ENCODE results near the gene BRIX1. TPM values are rescaled to one million over a fixed set of nuclear protein-coding genes. Genes with fewer than 3 reads are reported as not detected.
"Not testable (repeated sequence)": the region's sequence is repeated elsewhere in the genome, so short reads cannot be mapped to it uniquely, and the experiment has no call there.

Gene BRIX1
- total RNA-seq, 4 donors from 2014 or later = 4.3 to 23.1 (median 12.3) TPM

DNA sequence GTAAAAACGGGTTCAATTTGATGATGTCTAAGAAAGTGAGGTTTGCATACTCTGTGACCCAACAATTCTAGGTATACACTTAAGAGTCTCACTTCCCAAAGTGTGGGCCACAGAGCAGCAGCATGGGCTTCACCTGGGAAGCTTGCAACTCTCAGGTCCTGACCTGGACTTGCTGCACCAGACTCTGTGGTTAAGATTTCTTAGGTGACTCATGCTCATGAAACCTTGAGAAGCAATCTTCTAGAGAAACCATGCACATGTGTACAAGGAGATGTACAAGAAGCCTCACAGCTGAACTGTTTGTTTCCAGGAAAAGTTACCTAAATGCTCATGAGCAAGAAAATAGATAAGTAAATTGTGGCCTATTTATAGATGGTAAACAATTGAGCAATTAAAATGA, 43.8 kb downstream of the BRIX1 start:
- H3K9me3 ChIP-seq = no peaks in the 10 kb centered on the region
- H3K27me3 ChIP-seq = no peaks in the 10 kb centered on the region
- peaks cover 0 to 13% (median 0%) of the 10 kb centered on the region in 3 donors for H3K36me3 ChIP-seq
- H3K4me3 ChIP-seq = no peak overlapping the region
- TF ChIP-seq, protein P1, sequence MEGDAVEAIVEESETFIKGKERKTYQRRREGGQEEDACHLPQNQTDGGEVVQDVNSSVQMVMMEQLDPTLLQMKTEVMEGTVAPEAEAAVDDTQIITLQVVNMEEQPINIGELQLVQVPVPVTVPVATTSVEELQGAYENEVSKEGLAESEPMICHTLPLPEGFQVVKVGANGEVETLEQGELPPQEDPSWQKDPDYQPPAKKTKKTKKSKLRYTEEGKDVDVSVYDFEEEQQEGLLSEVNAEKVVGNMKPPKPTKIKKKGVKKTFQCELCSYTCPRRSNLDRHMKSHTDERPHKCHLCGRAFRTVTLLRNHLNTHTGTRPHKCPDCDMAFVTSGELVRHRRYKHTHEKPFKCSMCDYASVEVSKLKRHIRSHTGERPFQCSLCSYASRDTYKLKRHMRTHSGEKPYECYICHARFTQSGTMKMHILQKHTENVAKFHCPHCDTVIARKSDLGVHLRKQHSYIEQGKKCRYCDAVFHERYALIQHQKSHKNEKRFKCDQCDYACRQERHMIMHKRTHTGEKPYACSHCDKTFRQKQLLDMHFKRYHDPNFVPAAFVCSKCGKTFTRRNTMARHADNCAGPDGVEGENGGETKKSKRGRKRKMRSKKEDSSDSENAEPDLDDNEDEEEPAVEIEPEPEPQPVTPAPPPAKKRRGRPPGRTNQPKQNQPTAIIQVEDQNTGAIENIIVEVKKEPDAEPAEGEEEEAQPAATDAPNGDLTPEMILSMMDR (IDR thresholded peaks at IDR 0.05) = no peak
- TF ChIP-seq POLR2A (IDR thresholded peaks at IDR 0.05) = no peak
- H3K27ac ChIP-seq = no peak overlapping the region
- DNase-seq = no peak
- no peaks in the 10 kb centered on the region for H3K4me1 ChIP-seq

DNA sequence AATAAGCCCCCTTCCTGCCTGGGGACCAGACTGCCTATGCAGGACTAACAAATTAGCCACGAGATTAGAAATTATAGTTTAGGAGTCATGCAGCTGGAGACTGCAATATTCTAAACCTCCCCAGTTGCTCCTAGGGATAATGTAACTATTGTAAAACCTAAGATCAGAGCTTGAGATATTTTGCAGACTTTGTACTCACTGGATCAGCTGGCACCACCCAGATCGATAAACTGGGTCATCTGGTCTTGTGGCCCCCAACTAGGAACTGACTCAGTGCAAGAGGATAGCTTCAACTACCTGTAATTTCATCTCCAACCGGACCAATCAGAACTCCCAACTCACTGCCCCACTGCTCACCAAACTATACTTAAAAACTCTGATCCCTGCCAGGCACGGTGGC, 52.0 kb downstream of the BRIX1 start:
- Histone ChIP-seq H3K27ac (no peak overlapping the region), H3K36me3 (no peaks in the 10 kb centered on the region), H3K27me3 (no peaks in the 10 kb centered on the region), H3K4me3 (no peak overlapping the region), H3K9me3 (no peaks in the 10 kb centered on the region), H3K4me1 (no peaks in the 10 kb centered on the region)
- no peak for DNase-seq
- no peak for TF ChIP-seq POLR2A (IDR thresholded peaks at IDR 0.05)
- TF ChIP-seq, protein P1 (IDR thresholded peaks at IDR 0.05) = no peak

DNA sequence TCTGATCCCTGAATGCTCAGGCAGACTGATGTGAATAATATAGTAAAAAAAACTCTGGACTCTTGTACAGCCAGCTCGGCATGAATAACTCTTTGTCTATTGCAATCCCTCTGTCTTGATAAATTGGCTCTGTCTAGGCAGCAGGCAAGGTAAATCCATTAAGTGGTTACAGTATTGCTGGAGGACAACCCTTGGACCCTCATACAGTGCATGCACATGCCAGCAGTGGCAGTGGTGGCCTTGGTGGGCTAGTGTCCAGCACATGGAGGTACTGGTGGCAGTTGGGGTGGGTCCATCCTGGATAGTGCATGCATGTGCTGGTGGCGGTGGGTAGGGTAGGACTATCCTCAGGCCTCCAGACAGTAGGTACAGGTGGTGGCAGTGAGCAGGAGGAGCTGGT, 52.7 kb downstream of the BRIX1 start:
- no peaks in the 10 kb centered on the region for H3K36me3 ChIP-seq
- no peak overlapping the region for H3K27ac ChIP-seq
- no peak for DNase-seq
- no peaks in the 10 kb centered on the region for H3K9me3 ChIP-seq
- no peaks in the 10 kb centered on the region for H3K4me1 ChIP-seq
- TF ChIP-seq, protein P1 (IDR thresholded peaks at IDR 0.05) = no peak
- TF ChIP-seq POLR2A (IDR thresholded peaks at IDR 0.05) = no peak
- H3K27me3 ChIP-seq = no peaks in the 10 kb centered on the region
- no peak overlapping the region for H3K4me3 ChIP-seq

DNA sequence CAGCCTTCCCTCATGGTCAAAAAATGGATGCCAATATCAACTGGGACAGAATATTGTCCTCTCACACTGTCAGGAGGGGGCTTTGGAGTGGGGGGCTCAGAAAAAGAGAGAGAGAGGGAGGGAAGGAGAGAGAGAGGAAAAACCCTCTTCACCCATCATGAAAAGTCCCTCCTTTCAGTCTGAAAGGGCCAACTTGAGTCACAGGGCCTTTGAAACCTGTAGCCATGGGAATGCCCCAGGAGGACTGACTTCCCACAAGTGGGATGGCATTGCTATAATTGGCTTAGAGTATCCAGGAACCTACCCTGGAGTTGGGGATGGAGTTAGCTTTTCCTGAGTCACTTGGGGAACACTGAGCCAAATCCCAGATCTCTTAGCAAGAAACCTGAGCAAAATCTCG, 55.0 kb downstream of the BRIX1 start:
- no peaks in the 10 kb centered on the region for H3K4me1 ChIP-seq
- no peak overlapping the region for H3K27ac ChIP-seq
- no peaks in the 10 kb centered on the region for H3K36me3 ChIP-seq
- no peaks in the 10 kb centered on the region for H3K27me3 ChIP-seq
- TF ChIP-seq, protein P1 (IDR thresholded peaks at IDR 0.05) = no peak
- TF ChIP-seq POLR2A (IDR thresholded peaks at IDR 0.05) = no peak
- no peaks in the 10 kb centered on the region for H3K9me3 ChIP-seq
- H3K4me3 ChIP-seq = no peak overlapping the region
- DNase-seq = no peak

DNA sequence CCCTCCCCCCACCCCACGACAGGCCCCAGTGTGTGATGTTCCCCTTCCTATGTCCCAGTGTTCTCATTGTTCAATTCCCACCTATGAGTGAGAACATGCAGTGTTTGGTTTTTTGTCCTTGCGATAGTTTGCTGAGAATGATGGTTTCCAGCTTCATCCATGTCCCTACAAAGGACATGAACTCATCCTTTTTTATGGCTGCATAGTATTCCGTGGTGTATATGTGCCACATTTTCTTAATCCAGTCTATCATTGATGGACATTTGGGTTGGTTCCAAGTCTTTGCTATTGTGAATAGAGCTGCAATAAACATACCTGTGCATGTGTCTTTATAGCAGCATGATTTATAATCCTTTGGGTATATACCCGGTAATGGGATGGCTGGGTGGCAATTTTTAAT, 56.1 kb downstream of the BRIX1 start:
- H3K36me3 ChIP-seq, H3K4me3 ChIP-seq, H3K27me3 ChIP-seq, H3K27ac ChIP-seq, DNase-seq, H3K9me3 ChIP-seq, H3K4me1 ChIP-seq: not testable (repeated sequence)

Other genes starting within 250 kb of the BRIX1 start
- gene TTC23L, start 76.5 kb upstream of the BRIX1 start, total RNA-seq = not detected
- 10 to 100 TPM in 3 of 4 donors, 1 to 10 TPM in 1; 9.5 to 33.0 (median 14.5) TPM for gene RAD1, start 207 bp upstream of the BRIX1 start, total RNA-seq
- 10 to 100 TPM; 17.5 to 64.4 (median 32.2) TPM for gene DNAJC21, start 13.8 kb downstream of the BRIX1 start, total RNA-seq
- gene AGXT2, start 132.2 kb downstream of the BRIX1 start, total RNA-seq = 10 to 100 TPM in 1 of 4 donors, 1 to 10 TPM in 2, not detected in 1; 4.8 to 11.2 (median 5.5) TPM

All from Peyer's patch (tissue), 4 donors.